NCI-H128 (cell line): ENCODE data around the gene PRSS2.

Source experiments
- DNase-seq: peaks from one replicate; lab custom pipeline; 2025; ENCODE audit not compliant: unreplicated experiment; lab: John Stamatoyannopoulos, UW

Gene PRSS2

GRCh38 chr7:142785841-142786250 lies 15.1 kb downstream of the PRSS2 start:
- DNase-seq, result no peak

- no peak for DNase-seq
These were observed 16.4 kb downstream of the PRSS2 start for GRCh38 chr7:142787034-142787768.

- no peak for DNase-seq
These were observed 17.0 kb downstream of the PRSS2 start for GRCh38 chr7:142787783-142788182.

- no peak for DNase-seq
These were observed 17.8 kb downstream of the PRSS2 start for GRCh38 chr7:142788303-142789289.

GRCh38 chr7:142789441-142789840 lies 18.7 kb downstream of the PRSS2 start:
- DNase-seq, result no peak

- no peak for DNase-seq
These were observed 19.3 kb downstream of the PRSS2 start for GRCh38 chr7:142790056-142790455.

GRCh38 chr7:142790555-142790954 lies 19.8 kb downstream of the PRSS2 start:
- DNase-seq, result no peak

GRCh38 chr7:142791502-142791901 lies 20.7 kb downstream of the PRSS2 start:
- DNase-seq, result no peak

- DNase-seq, result no peak
These were observed 21.4 kb downstream of the PRSS2 start for GRCh38 chr7:142792129-142792528.

- no peak for DNase-seq
These were observed 21.8 kb downstream of the PRSS2 start for GRCh38 chr7:142792593-142792992.

- no peak for DNase-seq
These were observed 22.4 kb downstream of the PRSS2 start for GRCh38 chr7:142793156-142793555.

GRCh38 chr7:142795339-142795863 lies 24.6 kb downstream of the PRSS2 start:
- no peak for DNase-seq

GRCh38 chr7:142796001-142796500 lies 25.3 kb downstream of the PRSS2 start:
- no peak for DNase-seq

- no peak for DNase-seq
These were observed 26.0 kb downstream of the PRSS2 start for GRCh38 chr7:142796501-142797390.

- DNase-seq, result no peak
These were observed 26.9 kb downstream of the PRSS2 start for GRCh38 chr7:142797391-142798377.

GRCh38 chr7:142798451-142799436 lies 28.0 kb downstream of the PRSS2 start:
- no peak for DNase-seq

- DNase-seq, result no peak
These were observed 28.7 kb downstream of the PRSS2 start for GRCh38 chr7:142799437-142799835.

- DNase-seq, result no peak
These were observed 29.3 kb downstream of the PRSS2 start for GRCh38 chr7:142800088-142800487.
